DOHH2 (cell line): ENCODE results near the gene PI16.

Experiments
- CTCF ChIP-seq: fragments of 200-600 bp; sonication (generic); IDR thresholded peaks from one replicate; pipeline ENCODE4 v1.5.1; 2014; ENCODE audit warnings: antibody characterized with exemption, mild to moderate bottlenecking, low read depth, low read length; ENCODE audit not compliant: poor library complexity, severe bottlenecking
- EZH2phosphoT487 ChIP-seq: fragments of 200-600 bp; sonication (generic); IDR thresholded peaks from 2 replicates; pipeline ENCODE4 v1.6.1; 2017; ENCODE audit warnings: borderline replicate concordance, mild to moderate bottlenecking, antibody characterized with exemption, low read length, moderate library complexity, mixed read lengths

GRCh38 chr6:36926708-36927513 lies 27.6 kb upstream of the PI16 start:
- no peak for TF ChIP-seq CTCF
- TF ChIP-seq EZH2phosphoT487: no peak
